Measurements from ENCODE around the gene CHM. TPM values are rescaled to one million over a fixed set of nuclear protein-coding genes. Genes with fewer than 3 reads are reported as not detected.
"Not testable (repeated sequence)": the region's sequence is repeated elsewhere in the genome, so short reads cannot be mapped to it uniquely, and the experiment has no call there.

CHM gene
- total RNA-seq, 1 experiment from 2014 or later, result 28.9 TPM

- H3K27ac ChIP-seq (ENCODE audit: low read length), result no peak overlapping the region
- no peaks in the 10 kb centered on the region for H3K4me1 ChIP-seq (ENCODE audit: control insufficient read depth, insufficient read depth, low read length)
- POLR2A ChIA-PET, result no interaction called here
- ATAC-seq (peak; percentile 70), DNase-seq (ENCODE audit: low read depth, low spot score) (peak; percentile 22)
- BruUV-seq (replicated peaks), result no TSS peak
- no peaks in the 10 kb centered on the region; the same call in 1 of the 2 replicates for H3K36me3 ChIP-seq (ENCODE audit: control insufficient read depth, insufficient read depth, low read length)
- no peaks in the 10 kb centered on the region for H3K27me3 ChIP-seq (ENCODE audit: control insufficient read depth, insufficient read depth, low read length)
- CTCF ChIA-PET, result no interaction called here
- intact Hi-C loops (cut with micrococcal nuclease; ENCODE audit: unreplicated experiment) (no loop called here), in situ Hi-C loops (cut with HindIII; ENCODE audit: low pct_unique_long_range_greater_than_20kb, low sequenced_read_pairs) (no loop called here)
- TF ChIP-seq POLR2AphosphoS5 (IDR thresholded peaks at IDR 0.05; ENCODE audit: low read depth, low read length) (no peak), SIN3A (IDR thresholded peaks at IDR 0.05; ENCODE audit: borderline replicate concordance, insufficient read depth, low read depth, low read length) (no peak), TCF7L2 (IDR thresholded peaks at IDR 0.05; ENCODE audit: low read depth, low read length) (no peak), REST (IDR thresholded peaks at IDR 0.05; ENCODE audit: insufficient read depth in 1 of 2, low read depth in 2 of 2, low read length in 1 of 2) (no peak), CTCF (IDR thresholded peaks at IDR 0.05) (no peak)
- H3K4me3 ChIP-seq (ENCODE audit: low read depth in 2 of 2, low read length in 2 of 2), result no peak overlapping the region
- no peaks in the 10 kb centered on the region for H3K9me3 ChIP-seq (ENCODE audit: control insufficient read depth, insufficient read depth, low read depth, low read length)
Observed at GRCh38 chrX:85963736-85964135, 83.6 kb downstream of the CHM start.

GRCh38 chrX:85955510-85955909 lies 91.8 kb downstream of the CHM start:
- DNase-seq (ENCODE audit: low read depth, low spot score), result no peak
- ATAC-seq, result no peak
- POLR2A ChIA-PET, result no interaction called here
- intact Hi-C loops (cut with micrococcal nuclease; ENCODE audit: unreplicated experiment), result no loop called here
- in situ Hi-C loops (cut with HindIII; ENCODE audit: low pct_unique_long_range_greater_than_20kb, low sequenced_read_pairs), result no loop called here
- Histone ChIP-seq H3K27ac (ENCODE audit: low read length) (no peak overlapping the region), H3K9me3 (ENCODE audit: control insufficient read depth, insufficient read depth, low read depth, low read length) (no peaks in the 10 kb centered on the region), H3K27me3 (ENCODE audit: control insufficient read depth, insufficient read depth, low read length) (no peaks in the 10 kb centered on the region), H3K4me1 (ENCODE audit: control insufficient read depth, insufficient read depth, low read length) (no peaks in the 10 kb centered on the region), H3K4me3 (ENCODE audit: low read depth in 2 of 2, low read length in 2 of 2) (no peak overlapping the region), H3K36me3 (ENCODE audit: control insufficient read depth, insufficient read depth, low read length) (no peaks in the 10 kb centered on the region; the same call in 1 of the 2 replicates)
- CTCF ChIA-PET, result no interaction called here
- no TSS peak for BruUV-seq (replicated peaks)
- TF ChIP-seq CTCF (IDR thresholded peaks at IDR 0.05), result no peak
- no peak for TF ChIP-seq REST (IDR thresholded peaks at IDR 0.05; ENCODE audit: insufficient read depth in 1 of 2, low read depth in 2 of 2, low read length in 1 of 2)
- no peak for TF ChIP-seq SIN3A (IDR thresholded peaks at IDR 0.05; ENCODE audit: borderline replicate concordance, insufficient read depth, low read depth, low read length)
- no peak for TF ChIP-seq TCF7L2 (IDR thresholded peaks at IDR 0.05; ENCODE audit: low read depth, low read length)
- TF ChIP-seq POLR2AphosphoS5 (IDR thresholded peaks at IDR 0.05; ENCODE audit: low read depth, low read length), result no peak

- H3K27me3 ChIP-seq (ENCODE audit: control insufficient read depth, insufficient read depth, low read length); POLR2A ChIA-PET; H3K27ac ChIP-seq (ENCODE audit: low read length); intact Hi-C loops (cut with micrococcal nuclease; ENCODE audit: unreplicated experiment); in situ Hi-C loops (cut with HindIII; ENCODE audit: low pct_unique_long_range_greater_than_20kb, low sequenced_read_pairs); BruUV-seq (replicated peaks); H3K9me3 ChIP-seq (ENCODE audit: control insufficient read depth, insufficient read depth, low read depth, low read length); H3K36me3 ChIP-seq (ENCODE audit: control insufficient read depth, insufficient read depth, low read length); H3K4me1 ChIP-seq (ENCODE audit: control insufficient read depth, insufficient read depth, low read length); ATAC-seq; H3K4me3 ChIP-seq (ENCODE audit: low read depth in 2 of 2, low read length in 2 of 2); DNase-seq (ENCODE audit: low read depth, low spot score); CTCF ChIA-PET: not testable (repeated sequence)
Observed at GRCh38 chrX:85944751-85945150, 102.6 kb downstream of the CHM start.

Data from Panc1 (cell line).